Neural progenitor cell (in vitro differentiated cells): ENCODE results near the gene BMERB1. TPM values are rescaled to one million over a fixed set of nuclear protein-coding genes. Genes with fewer than 3 reads are reported as not detected.

Source experiments
- DNase-seq: peaks from one replicate; pipeline ENCODE4 v3.0.0-alpha.2; 2016; ENCODE audit warnings: low spot score
- H2AFZ ChIP-seq: fragments of 200-600 bp; sonication (generic); replicated peaks from 2 replicates; pipeline ENCODE4 v1.6.1; 2016; ENCODE audit warnings: antibody characterized with exemption
- H3F3A ChIP-seq: fragments of 200-600 bp; sonication (generic); 2 replicates; pipeline ENCODE4 v1.6.1; 2016; ENCODE audit warnings: antibody characterized with exemption, low read depth
- H3K27ac ChIP-seq: fragments of 200-600 bp; sonication (generic); 2 replicates; pipeline ENCODE4 v1.5.1; 2016; ENCODE audit warnings: mild to moderate bottlenecking
- H3K27me3 ChIP-seq: fragments of 200-600 bp; sonication (generic); 2 replicates; pipeline ENCODE4 v1.6.1; 2016; ENCODE audit warnings: mild to moderate bottlenecking, moderate library complexity
- H3K36me3 ChIP-seq: fragments of 200-600 bp; sonication (generic); 2 replicates; pipeline ENCODE4 v1.5.1; 2016
- H3K4me1 ChIP-seq: fragments of 200-600 bp; sonication (generic); 2 replicates; pipeline ENCODE4 v1.6.1; 2016; ENCODE audit warnings: mixed run types
- H3K4me2 ChIP-seq: fragments of 200-600 bp; sonication (generic); 2 replicates; pipeline ENCODE4 v1.6.1; 2016
- H3K4me3 ChIP-seq: fragments of 200-600 bp; sonication (generic); 2 replicates; pipeline ENCODE4 v1.5.1; 2016
- H3K79me2 ChIP-seq: fragments of 200-600 bp; sonication (generic); 2 replicates; pipeline ENCODE4 v1.6.1; 2016; ENCODE audit warnings: low read depth
- H3K9ac ChIP-seq: fragments of 200-600 bp; sonication (generic); 2 replicates; pipeline ENCODE4 v1.6.1; 2016
- H3K9me3 ChIP-seq: fragments of 200-600 bp; sonication (generic); 2 replicates; pipeline ENCODE4 v1.5.1; 2016; ENCODE audit warnings: low read depth
- H4K20me1 ChIP-seq: fragments of 200-600 bp; sonication (generic); 2 replicates; pipeline ENCODE4 v1.6.1; 2016; ENCODE audit warnings: low read depth
- H3K27ac Mint-ChIP-seq: 3 replicates; pipeline ENCODE4 v1.8.0; 2021; ENCODE audit warnings: mixed read lengths
- H3K27me3 Mint-ChIP-seq: 2 replicates; pipeline ENCODE4 v1.8.0; 2022; ENCODE audit warnings: low read depth, mild to moderate bottlenecking, inconsistent platforms, moderate library complexity, mixed read lengths; ENCODE audit not compliant: insufficient read depth
- H3K36me3 Mint-ChIP-seq: 3 replicates; pipeline ENCODE4 v1.8.0; 2021; ENCODE audit warnings: mixed read lengths
- H3K4me1 Mint-ChIP-seq: 3 replicates; pipeline ENCODE4 v1.8.0; 2021; ENCODE audit warnings: mixed read lengths
- H3K4me3 Mint-ChIP-seq: 3 replicates; pipeline ENCODE4 v1.8.0; 2021; ENCODE audit warnings: mild to moderate bottlenecking, moderate library complexity, mixed read lengths
- H3K9me3 Mint-ChIP-seq: 3 replicates; pipeline ENCODE4 v1.8.0; 2020; ENCODE audit warnings: mixed read lengths
- CTCF ChIP-seq: fragments of 200-600 bp; sonication (generic); IDR thresholded peaks from 2 replicates; pipeline ENCODE4 v1.5.1; 2017; ENCODE audit warnings: antibody characterized with exemption, mild to moderate bottlenecking
- EZH2 ChIP-seq: fragments of 200-600 bp; sonication (generic); IDR thresholded peaks from 2 replicates; pipeline ENCODE4 v1.6.1; 2017; ENCODE audit warnings: antibody characterized with exemption, mild to moderate bottlenecking, moderate library complexity
- EZH2phosphoT487 ChIP-seq: fragments of 200-600 bp; sonication (generic); IDR thresholded peaks from 2 replicates; pipeline ENCODE4 v1.6.1; 2017; ENCODE audit warnings: antibody characterized with exemption
- total RNA-seq: library from RNA; depleted of rRNA; stranded (reverse); fragments of >200 nt; gene quantifications from 2 replicates; pipeline ENCODE4 v1.2.3, GENCODE V29; 2015; ENCODE audit warnings: low replicate concordance

Gene BMERB1
- total RNA-seq, 1 donor from 2014 or later = 39.0 TPM

GRCh38 chr16:15446901-15447300, 12.5 kb downstream of the BMERB1 start:
- Histone ChIP-seq H3F3A (no peaks in the 10 kb centered on the region), H3K36me3 (no peaks in the 10 kb centered on the region), H3K9me3 (no peaks in the 10 kb centered on the region), H3K27ac (no peak overlapping the region), H2AFZ (no peak overlapping the region), H3K4me2 (no peak overlapping the region), H3K4me1 (no peaks in the 10 kb centered on the region), H4K20me1 (peaks cover 6% of the 10 kb centered on the region), H3K4me3 (no peak overlapping the region), H3K27me3 (no peaks in the 10 kb centered on the region), H3K79me2 (peaks cover 15% of the 10 kb centered on the region), H3K9ac (no peak overlapping the region)
- Mint-ChIP-seq H3K4me3 (no peak overlapping the region), H3K4me1 (no peaks in the 10 kb centered on the region), H3K27me3 (no peaks in the 10 kb centered on the region), H3K9me3 (peaks cover 6% of the 10 kb centered on the region), H3K36me3 (peaks cover 5% of the 10 kb centered on the region), H3K27ac (no peak overlapping the region)
- TF ChIP-seq CTCF (no peak), EZH2phosphoT487 (no peak), EZH2 (no peak)
- DNase-seq = no peak

- TF ChIP-seq EZH2 = no peak
- TF ChIP-seq EZH2phosphoT487 = no peak
- TF ChIP-seq CTCF = no peak
- Mint-ChIP-seq H3K9me3 (no peaks in the 10 kb centered on the region), H3K27ac (no peak overlapping the region), H3K4me3 (no peak overlapping the region), H3K36me3 (peaks cover 5% of the 10 kb centered on the region), H3K27me3 (no peaks in the 10 kb centered on the region), H3K4me1 (no peaks in the 10 kb centered on the region)
- Histone ChIP-seq H3K36me3 (no peaks in the 10 kb centered on the region), H3K4me2 (no peak overlapping the region), H3K79me2 (no peaks in the 10 kb centered on the region), H2AFZ (no peak overlapping the region), H3K4me3 (no peak overlapping the region), H4K20me1 (peaks cover 10% of the 10 kb centered on the region), H3K4me1 (no peaks in the 10 kb centered on the region), H3F3A (no peaks in the 10 kb centered on the region), H3K27ac (no peak overlapping the region), H3K27me3 (no peaks in the 10 kb centered on the region), H3K9ac (no peak overlapping the region), H3K9me3 (no peaks in the 10 kb centered on the region)
- DNase-seq = no peak
Observed at GRCh38 chr16:15450624-15451023, 16.2 kb downstream of the BMERB1 start.

GRCh38 chr16:15451098-15451731, 16.8 kb downstream of the BMERB1 start:
- Histone ChIP-seq H3K4me2 (no peak overlapping the region), H3K36me3 (no peaks in the 10 kb centered on the region), H3K4me3 (no peak overlapping the region), H2AFZ (no peak overlapping the region), H4K20me1 (peaks cover 11% of the 10 kb centered on the region), H3K79me2 (no peaks in the 10 kb centered on the region), H3K4me1 (no peaks in the 10 kb centered on the region), H3K27ac (no peak overlapping the region), H3F3A (no peaks in the 10 kb centered on the region), H3K27me3 (no peaks in the 10 kb centered on the region), H3K9me3 (no peaks in the 10 kb centered on the region), H3K9ac (no peak overlapping the region)
- DNase-seq = no peak
- H3K4me3 Mint-ChIP-seq = no peak overlapping the region
- TF ChIP-seq EZH2 (no peak), EZH2phosphoT487 (no peak), CTCF (no peak)
- peaks cover 5% of the 10 kb centered on the region for H3K36me3 Mint-ChIP-seq
- H3K27ac Mint-ChIP-seq = no peak overlapping the region
- H3K4me1 Mint-ChIP-seq = no peaks in the 10 kb centered on the region
- H3K27me3 Mint-ChIP-seq = no peaks in the 10 kb centered on the region
- no peaks in the 10 kb centered on the region for H3K9me3 Mint-ChIP-seq
